HPDE6-E6E7 (cell line): ENCODE results near the gene RPA4.
A peak's percentile ranks its signal among the peaks of the same experiment; 100 is the strongest.
"Not testable (repeated sequence)": the region's sequence is repeated elsewhere in the genome, so short reads cannot be mapped to it uniquely, and the experiment has no call there.

ENCODE experiments used
- DNase-seq: peaks from one replicate; pipeline ENCODE4 v3.0.0; 2011; ENCODE audit warnings: missing footprints; ENCODE audit errors: extremely low spot score

RPA4 gene

GRCh38 chrX:96883608-96884007, at the start of gene RPA4:
RPA4 (plus strand) TSS chrX:96883908; CDS start chrX:96884311, 403 bp downstream.
- no peak for DNase-seq

GRCh38 chrX:96834137-96834536, 49.6 kb upstream of the RPA4 start:
- DNase-seq: no peak

GRCh38 chrX:96835660-96836289, 47.9 kb upstream of the RPA4 start:
- DNase-seq: no peak

GRCh38 chrX:96837808-96838207, 45.9 kb upstream of the RPA4 start:
- peak; percentile 1 for DNase-seq

GRCh38 chrX:96838537-96838936, 45.2 kb upstream of the RPA4 start:
- no peak for DNase-seq

GRCh38 chrX:96841325-96841724, 42.4 kb upstream of the RPA4 start:
- DNase-seq: no peak

- DNase-seq: not testable (repeated sequence)
Observed at GRCh38 chrX:96841866-96842265, 41.8 kb upstream of the RPA4 start.

- DNase-seq: no peak
Observed at GRCh38 chrX:96843566-96843965, 40.1 kb upstream of the RPA4 start.

- DNase-seq: no peak
Observed at GRCh38 chrX:96846841-96847240, 36.9 kb upstream of the RPA4 start.

- not testable (repeated sequence) for DNase-seq
Observed at GRCh38 chrX:96859422-96859821, 24.3 kb upstream of the RPA4 start.

GRCh38 chrX:96861218-96861617, 22.5 kb upstream of the RPA4 start:
- no peak for DNase-seq

GRCh38 chrX:96861661-96862060, 22.0 kb upstream of the RPA4 start:
- DNase-seq: no peak

- DNase-seq: no peak
Observed at GRCh38 chrX:96884027-96884426, 319 bp downstream of the RPA4 start.

- no peak for DNase-seq
Observed at GRCh38 chrX:96889726-96890125, 6.0 kb downstream of the RPA4 start.

- no peak for DNase-seq
Observed at GRCh38 chrX:96906741-96907140, 23.0 kb downstream of the RPA4 start.

- no peak for DNase-seq
Observed at GRCh38 chrX:96907516-96908272, 24.0 kb downstream of the RPA4 start.

GRCh38 chrX:96909291-96909690, 25.6 kb downstream of the RPA4 start:
- no peak for DNase-seq

GRCh38 chrX:96918864-96919263, 35.2 kb downstream of the RPA4 start:
- no peak for DNase-seq

- no peak for DNase-seq
Observed at GRCh38 chrX:96919672-96920071, 36.0 kb downstream of the RPA4 start.

- DNase-seq: no peak
Observed at GRCh38 chrX:96924581-96924980, 40.9 kb downstream of the RPA4 start.

- DNase-seq: no peak
Observed at GRCh38 chrX:96929036-96929435, 45.3 kb downstream of the RPA4 start.
